PC-3 (cell line): ENCODE data around the gene CMBL.

Experiments
- CTCF ChIP-seq: fragments of 300-600 bp; sonication (generic); conservative IDR thresholded peaks from 2 replicates; pipeline ENCODE4 v1.5.1; 2017; ENCODE audit warnings: antibody characterized with exemption, low read depth, mild to moderate bottlenecking, low read length
- EZH2 ChIP-seq: fragments of 300-600 bp; sonication (generic); IDR thresholded peaks from one replicate; pipeline ENCODE4 v1.6.1; 2017; ENCODE audit warnings: antibody characterized with exemption, mild to moderate bottlenecking, low read length; ENCODE audit not compliant: unreplicated experiment

- peak; percentile 32; the same call in 1 of the 2 replicates for TF ChIP-seq CTCF
- no peak for TF ChIP-seq EZH2
Observed at GRCh38 chr5:10304932-10305331, 2.8 kb downstream of the CMBL start.
